ENCODE results near the gene DOCK8. TPM values are rescaled to one million over a fixed set of nuclear protein-coding genes. Genes with fewer than 3 reads are reported as not detected.
A peak's percentile ranks its signal among the peaks of the same experiment; 100 is the strongest.

The DOCK8 gene
- total RNA-seq, 1 experiment from 2014 or later: 0.45 TPM

- DNase-seq (ENCODE audit: low read depth, low spot score): no peak
- in situ Hi-C loops (cut with HindIII; ENCODE audit: low pct_unique_long_range_greater_than_20kb, low sequenced_read_pairs): no loop called here
Measured at GRCh38 chr9:281741-282645, 67.3 kb downstream of the DOCK8 start.

GRCh38 chr9:286071-286740 lies 71.5 kb downstream of the DOCK8 start:
- DNase-seq (ENCODE audit: low read depth, low spot score): no peak
- in situ Hi-C loops (cut with HindIII; ENCODE audit: low pct_unique_long_range_greater_than_20kb, low sequenced_read_pairs): no loop called here

GRCh38 chr9:289121-289520 lies 74.5 kb downstream of the DOCK8 start:
- in situ Hi-C loops (cut with HindIII; ENCODE audit: low pct_unique_long_range_greater_than_20kb, low sequenced_read_pairs): no loop called here
- DNase-seq (ENCODE audit: low read depth, low spot score): no peak

- in situ Hi-C loops (cut with HindIII; ENCODE audit: low pct_unique_long_range_greater_than_20kb, low sequenced_read_pairs): no loop called here
Measured at GRCh38 chr9:292915-293314, 78.2 kb downstream of the DOCK8 start.

GRCh38 chr9:295576-295975 lies 80.9 kb downstream of the DOCK8 start:
- no peak for DNase-seq (ENCODE audit: low read depth, low spot score)
- in situ Hi-C loops (cut with HindIII; ENCODE audit: low pct_unique_long_range_greater_than_20kb, low sequenced_read_pairs): no loop called here

More at GRCh38 chr9:292915-293314, 78.2 kb downstream of the DOCK8 start:
- peak; percentile 8 for DNase-seq (ENCODE audit: low read depth, low spot score)

GRCh38 chr9:296411-296810 lies 81.7 kb downstream of the DOCK8 start:
- no peak for DNase-seq (ENCODE audit: low read depth, low spot score)
- in situ Hi-C loops (cut with HindIII; ENCODE audit: low pct_unique_long_range_greater_than_20kb, low sequenced_read_pairs): no loop called here

GRCh38 chr9:297104-297972 lies 82.7 kb downstream of the DOCK8 start:
- no peak for DNase-seq (ENCODE audit: low read depth, low spot score)
- in situ Hi-C loops (cut with HindIII; ENCODE audit: low pct_unique_long_range_greater_than_20kb, low sequenced_read_pairs): no loop called here

- in situ Hi-C loops (cut with HindIII; ENCODE audit: low pct_unique_long_range_greater_than_20kb, low sequenced_read_pairs): no loop called here
- no peak for DNase-seq (ENCODE audit: low read depth, low spot score)
Measured at GRCh38 chr9:303502-303901, 88.8 kb downstream of the DOCK8 start.

- DNase-seq (ENCODE audit: low read depth, low spot score): no peak
- in situ Hi-C loops (cut with HindIII; ENCODE audit: low pct_unique_long_range_greater_than_20kb, low sequenced_read_pairs): no loop called here
Measured at GRCh38 chr9:304106-304505, 89.4 kb downstream of the DOCK8 start.

GRCh38 chr9:304519-305185 lies 90.0 kb downstream of the DOCK8 start:
- in situ Hi-C loops (cut with HindIII; ENCODE audit: low pct_unique_long_range_greater_than_20kb, low sequenced_read_pairs): no loop called here
- DNase-seq (ENCODE audit: low read depth, low spot score): no peak

GRCh38 chr9:306907-307306 lies 92.2 kb downstream of the DOCK8 start:
- DNase-seq (ENCODE audit: low read depth, low spot score): peak; percentile 52
- in situ Hi-C loops (cut with HindIII; ENCODE audit: low pct_unique_long_range_greater_than_20kb, low sequenced_read_pairs): no loop called here

GRCh38 chr9:311841-312240 lies 97.2 kb downstream of the DOCK8 start:
- in situ Hi-C loops (cut with HindIII; ENCODE audit: low pct_unique_long_range_greater_than_20kb, low sequenced_read_pairs): no loop called here
- DNase-seq (ENCODE audit: low read depth, low spot score): no peak

- in situ Hi-C loops (cut with HindIII; ENCODE audit: low pct_unique_long_range_greater_than_20kb, low sequenced_read_pairs): no loop called here
- no peak for DNase-seq (ENCODE audit: low read depth, low spot score)
Measured at GRCh38 chr9:312596-313320, 98.1 kb downstream of the DOCK8 start.

- peak; percentile 1 for DNase-seq (ENCODE audit: low read depth, low spot score)
- in situ Hi-C loops (cut with HindIII; ENCODE audit: low pct_unique_long_range_greater_than_20kb, low sequenced_read_pairs): no loop called here
Measured at GRCh38 chr9:316382-316965, 101.8 kb downstream of the DOCK8 start.

- in situ Hi-C loops (cut with HindIII; ENCODE audit: low pct_unique_long_range_greater_than_20kb, low sequenced_read_pairs): no loop called here
- DNase-seq (ENCODE audit: low read depth, low spot score): no peak
Measured at GRCh38 chr9:318646-319045, 104.0 kb downstream of the DOCK8 start.

- no peak for DNase-seq (ENCODE audit: low read depth, low spot score)
- in situ Hi-C loops (cut with HindIII; ENCODE audit: low pct_unique_long_range_greater_than_20kb, low sequenced_read_pairs): no loop called here
Measured at GRCh38 chr9:324971-325370, 110.3 kb downstream of the DOCK8 start.

- in situ Hi-C loops (cut with HindIII; ENCODE audit: low pct_unique_long_range_greater_than_20kb, low sequenced_read_pairs): no loop called here
- no peak for DNase-seq (ENCODE audit: low read depth, low spot score)
Measured at GRCh38 chr9:326667-327066, 112.0 kb downstream of the DOCK8 start.
